Esophagus squamous epithelium (tissue), 5 donors: ENCODE data around the gene CAPN15. TPM values are rescaled to one million over a fixed set of nuclear protein-coding genes. Genes with fewer than 3 reads are reported as not detected.

Experiments used
- DNase-seq: peaks from one replicate; lab custom pipeline; 2025; lab: John Stamatoyannopoulos, UW
- H3K27ac ChIP-seq, 4 donors: fragments of 200-600 bp; sonication (generic); one replicate each; pipeline ENCODE4 v1.5.1; 2016 to 2019; ENCODE audit warnings: mild to moderate bottlenecking in 1 of 4
- H3K27me3 ChIP-seq, 4 donors: fragments of 200-600 bp; sonication (generic); 1 replicate in 3 of 4; 2 replicates in 1 of 4; pipeline versions ENCODE4 v1.5.1 to v1.6.0; 2017 to 2021; ENCODE audit warnings: antibody characterized with exemption in 1 of 4
- H3K36me3 ChIP-seq, 3 donors: fragments of 200-600 bp; sonication (generic); one replicate each; pipeline ENCODE4 v1.5.1; 2016 to 2019
- H3K4me1 ChIP-seq, 3 donors: fragments of 200-600 bp; sonication (generic); one replicate each; pipeline ENCODE4 v1.5.1; 2017 to 2019
- H3K4me3 ChIP-seq, 4 donors: fragments of 200-600 bp; sonication (generic); 1 replicate in 3 of 4; 2 replicates in 1 of 4; pipeline ENCODE4 v1.5.1; 2016 to 2019; ENCODE audit warnings: mild to moderate bottlenecking in 2 of 4, moderate library complexity in 1 of 4
- H3K9me3 ChIP-seq, 3 donors: fragments of 200-600 bp; sonication (generic); one replicate each; pipeline ENCODE4 v1.5.1; 2016 to 2019
- CTCF ChIP-seq, 6 experiments: fragments of 450-650 bp in 4 of 6; fragments of 200-600 bp in 2 of 6; sonication (generic) in 2 of 6; IDR thresholded peaks; one replicate each; pipeline ENCODE4 v1.5.1; 2016 to 2019; ENCODE audit warnings: antibody characterized with exemption in 6 of 6, mild to moderate bottlenecking in 4 of 6, moderate library complexity in 4 of 6
- POLR2A ChIP-seq, 4 donors: fragments of 450-650 bp; IDR thresholded peaks; one replicate each; pipeline ENCODE4 v1.6.1; 2017; ENCODE audit warnings: antibody characterized with exemption in 4 of 4, mild to moderate bottlenecking in 4 of 4, moderate library complexity in 3 of 4
- whole genome bisulfite sequencing, 2 donors: methylation state at CpG; one replicate each; pipeline ENCODE4 v1.1.5; 2018; 5-methylcytosine and 5-hydroxymethylcytosine counted together
- intact Hi-C: fragments of 100-400 bp; cut with DNase I; formaldehyde crosslinking; loops from one replicate; pipeline ENCODE4 v1.15.0; 2022
- total RNA-seq, 4 donors: library from RNA; depleted of rRNA; stranded (reverse); fragments of >200 nt; gene quantifications; one replicate each; pipeline ENCODE4 v1.1.0, GENCODE V29; 2016
- donor health status: DM: yes; HTN: yes; CAD: no.

Gene CAPN15
- total RNA-seq, 4 donors from 2014 or later, result 29.4 to 69.6 (median 52.4) TPM

- H3K27me3 ChIP-seq, result peaks cover 13 to 58% (median 21%) of the 10 kb centered on the region in 4 donors
- WGBS, 2 donors, result 42% methylated on average over 7 of the region's 23 CpGs; no CpG with 5 or more reads in 1 of the 2 donors
- no peak for DNase-seq
Observed at GRCh38 chr16:557463-558297, 30.2 kb downstream of the CAPN15 start.

GRCh38 chr16:558298-559020 is 30.9 kb downstream of the CAPN15 start:
- Histone ChIP-seq H3K27me3 (peaks cover 13 to 65% (median 21%) of the 10 kb centered on the region in 4 donors), H3K9me3 (no peaks in the 10 kb centered on the region), H3K4me1 (peaks cover 7 to 41% (median 17%) of the 10 kb centered on the region in 3 donors), H3K36me3 (peaks cover 0 to 8% (median 0%) of the 10 kb centered on the region in 3 donors), H3K4me3 (no peak overlapping the region), H3K27ac (no peak overlapping the region)
- DNase-seq, result no peak
- intact Hi-C loops, result no loop called here
- no peak for TF ChIP-seq POLR2A (IDR thresholded peaks at IDR 0.05)
- TF ChIP-seq CTCF (IDR thresholded peaks at IDR 0.05), result no peak
- 48 to 50% methylated on average over 5 to 8 of the region's 22 CpGs for WGBS, 2 donors

More at GRCh38 chr16:557463-558297, 30.2 kb downstream of the CAPN15 start:
- TF ChIP-seq POLR2A (IDR thresholded peaks at IDR 0.05) (no peak), CTCF (IDR thresholded peaks at IDR 0.05) (no peak)
- peaks cover under 1 to 16% (median 2%) of the 10 kb centered on the region in 3 donors for H3K36me3 ChIP-seq
- no peak overlapping the region for H3K27ac ChIP-seq
- no peak overlapping the region for H3K4me3 ChIP-seq
- intact Hi-C loops, result no loop called here
- H3K4me1 ChIP-seq, result peaks cover 7 to 41% (median 17%) of the 10 kb centered on the region in 3 donors
- H3K9me3 ChIP-seq, result no peaks in the 10 kb centered on the region

- intact Hi-C loops, result no loop called here
- Histone ChIP-seq H3K4me1 (peaks cover 7 to 40% (median 17%) of the 10 kb centered on the region in 3 donors), H3K4me3 (no peak overlapping the region), H3K36me3 (peaks cover 0 to 3% (median 0%) of the 10 kb centered on the region in 3 donors), H3K27ac (no peak overlapping the region), H3K9me3 (no peaks in the 10 kb centered on the region), H3K27me3 (peaks cover 13 to 71% (median 21%) of the 10 kb centered on the region in 4 donors)
- no CpG with 5 or more reads among the region's 15 CpGs for WGBS, 2 donors
- DNase-seq, result no peak
- TF ChIP-seq CTCF (IDR thresholded peaks at IDR 0.05), result no peak
- no peak for TF ChIP-seq POLR2A (IDR thresholded peaks at IDR 0.05)
Observed at GRCh38 chr16:559021-559380, 31.5 kb downstream of the CAPN15 start.

- intact Hi-C loops, result no loop called here
Observed at GRCh38 chr16:559411-560203, 32.1 kb downstream of the CAPN15 start.

More at GRCh38 chr16:559411-560203, 32.1 kb downstream of the CAPN15 start:
- no peaks in the 10 kb centered on the region for H3K36me3 ChIP-seq
- H3K4me3 ChIP-seq, result peak overlapping the region in 1 of 4 donors; percentile 53
- DNase-seq, result no peak
- peaks cover 7 to 34% (median 16%) of the 10 kb centered on the region in 3 donors for H3K4me1 ChIP-seq
- H3K27me3 ChIP-seq, result peaks cover 13 to 77% (median 21%) of the 10 kb centered on the region in 4 donors
- WGBS, 2 donors, result 20% methylated on average over 1 of the region's 62 CpGs; no CpG with 5 or more reads in 1 of the 2 donors
- no peak overlapping the region for H3K27ac ChIP-seq
- TF ChIP-seq POLR2A (IDR thresholded peaks at IDR 0.05) (no peak), CTCF (IDR thresholded peaks at IDR 0.05) (no peak)
- no peaks in the 10 kb centered on the region for H3K9me3 ChIP-seq
